Superior temporal gyrus (tissue), 1 donor: Measurements from ENCODE around the gene ZG16.
"Not testable (repeated sequence)": the region's sequence is repeated elsewhere in the genome, so short reads cannot be mapped to it uniquely, and the experiment has no call there.

Source experiments
- DNase-seq: peaks from one replicate; pipeline ENCODE4 v3.0.0-alpha.2; 2016; ENCODE audit errors: extremely low spot score

ZG16 gene

DNA sequence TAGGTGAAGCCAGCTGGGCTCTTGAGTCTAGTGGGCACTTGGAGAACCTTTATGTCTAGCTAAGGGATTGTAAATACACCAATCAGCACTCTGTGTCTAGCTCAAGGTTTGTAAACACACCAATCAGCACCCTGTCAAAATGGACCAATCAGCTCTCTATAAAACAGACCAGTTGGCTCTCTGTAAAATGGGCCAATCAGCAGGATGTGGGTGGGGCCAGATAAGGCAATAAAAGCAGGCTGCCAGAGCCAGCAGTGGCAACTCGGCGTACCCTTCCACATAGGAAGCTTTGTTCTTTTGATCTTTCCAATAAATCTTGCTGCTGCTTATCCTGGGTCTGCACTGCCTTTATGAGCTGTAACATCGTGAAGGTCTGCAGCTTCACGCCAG is 29.3 kb upstream of the ZG16 start:
- not testable (repeated sequence) for DNase-seq

DNA sequence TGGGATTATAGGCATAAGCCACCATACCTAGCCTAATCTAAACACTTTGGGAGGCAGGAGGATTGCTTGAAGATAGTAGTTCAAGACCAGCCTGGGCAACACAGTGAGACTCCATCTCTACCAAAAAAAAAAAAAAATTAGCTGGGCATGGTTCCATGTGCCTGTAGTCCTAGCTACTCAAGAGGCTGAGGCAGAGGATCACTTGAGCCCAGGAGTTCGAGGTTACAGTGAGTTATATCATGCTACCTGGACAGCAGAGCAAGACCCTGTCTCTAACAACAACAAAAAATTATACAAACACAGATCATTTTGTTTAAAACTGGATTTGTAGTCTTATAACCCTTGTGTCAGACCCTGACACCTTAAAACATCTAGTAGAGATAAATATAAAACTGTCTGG is 24.5 kb upstream of the ZG16 start:
- DNase-seq = no peak

DNA sequence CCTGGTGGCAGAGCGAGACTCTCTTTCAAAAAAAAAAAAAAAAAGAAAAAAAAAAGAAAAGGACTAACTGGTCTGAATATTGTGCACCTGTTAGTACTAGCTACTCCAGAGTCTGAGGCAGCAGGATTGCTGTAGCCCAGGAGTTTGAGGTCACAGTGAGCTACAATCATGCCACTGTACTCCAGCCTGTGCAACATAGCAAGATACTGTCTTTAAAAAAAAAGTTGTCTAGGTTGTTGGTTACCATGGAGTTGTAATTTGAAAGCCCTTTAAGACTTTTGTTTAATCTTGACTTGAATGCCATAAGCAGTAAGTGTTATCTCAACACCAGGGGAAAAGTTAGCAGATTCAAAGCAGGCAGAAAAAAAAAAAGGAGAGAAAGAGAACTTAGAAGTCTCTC is 21.4 kb upstream of the ZG16 start:
- DNase-seq = no peak

DNA sequence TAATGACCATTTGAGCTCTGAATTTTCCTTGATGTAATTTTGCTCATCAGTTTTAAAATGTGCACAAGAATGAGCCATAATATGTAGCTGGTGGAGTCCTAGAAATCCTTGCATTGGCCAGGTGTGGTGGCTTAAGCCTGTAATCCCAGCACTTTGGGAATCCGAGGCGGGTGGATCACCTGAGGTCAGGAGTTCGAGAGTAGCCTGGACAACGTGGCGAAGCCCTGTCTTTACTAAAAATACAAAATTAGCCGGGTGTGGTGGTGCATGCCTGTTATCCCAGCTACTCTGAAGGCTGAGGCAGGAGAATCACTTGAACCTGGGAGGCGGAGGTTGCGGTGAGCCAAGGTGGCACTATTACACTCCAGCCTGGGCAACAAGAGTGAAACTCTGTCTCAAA is 21.0 kb upstream of the ZG16 start:
- DNase-seq = not testable (repeated sequence)

DNA sequence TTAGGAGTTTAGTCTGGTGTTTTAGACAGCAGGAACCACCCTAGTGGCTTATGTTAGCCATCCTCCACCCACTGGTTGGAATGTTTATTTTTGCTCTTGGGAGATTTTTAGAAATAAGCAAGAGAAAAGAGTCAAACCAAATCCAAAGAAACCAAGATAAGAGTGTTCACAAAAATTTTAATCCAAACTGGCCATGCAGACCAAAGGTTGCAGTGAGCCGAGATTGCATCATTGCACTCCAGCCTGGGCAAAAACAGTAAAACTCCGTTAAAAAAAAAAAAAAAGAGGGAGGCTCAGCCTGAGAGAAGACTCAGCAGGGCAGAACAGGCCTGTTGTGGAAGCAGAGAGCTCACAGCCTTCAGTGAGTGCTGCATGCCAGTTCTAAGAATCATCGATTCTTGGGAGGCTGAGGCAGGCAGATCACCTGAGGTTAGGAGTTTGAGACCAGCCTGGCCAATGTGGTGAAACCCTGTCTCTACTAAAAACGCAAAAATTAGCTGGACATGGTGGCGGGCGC is 20.0 kb upstream of the ZG16 start:
- DNase-seq = no peak

DNA sequence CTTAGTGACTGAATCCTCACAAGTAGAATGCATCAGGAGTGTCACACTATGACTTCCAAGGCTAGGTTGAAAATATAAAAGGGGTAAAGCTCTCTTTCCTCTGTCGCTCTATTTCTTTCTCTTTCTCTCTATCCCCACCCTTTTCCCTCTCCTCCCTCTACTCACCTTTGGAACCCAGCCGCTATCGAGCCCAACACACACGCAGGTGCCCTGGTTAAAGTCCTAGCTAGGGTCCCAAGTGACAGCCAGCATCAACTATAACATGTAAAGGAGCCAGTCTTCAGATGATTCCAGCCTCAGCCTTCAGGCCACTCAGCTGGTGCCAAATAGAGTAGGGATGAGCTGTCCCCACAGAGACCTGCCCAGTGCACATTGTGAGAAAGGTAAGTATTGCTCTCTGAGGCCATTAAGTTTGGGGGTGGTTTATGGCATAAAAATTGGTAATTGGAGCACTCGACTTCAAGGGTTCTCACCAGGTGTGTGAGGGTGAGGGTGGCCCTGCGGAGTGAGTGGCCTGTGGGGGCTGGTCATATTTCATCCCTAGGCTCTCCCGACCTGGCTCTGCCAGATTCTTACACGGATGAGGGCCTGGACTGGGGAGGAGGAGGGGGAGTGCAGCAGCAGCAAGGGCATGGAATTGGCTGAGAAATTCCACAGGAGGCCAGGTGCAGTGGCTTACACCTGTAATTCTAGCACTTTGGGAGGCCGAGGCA is 17.3 kb upstream of the ZG16 start:
- DNase-seq = no peak

DNA sequence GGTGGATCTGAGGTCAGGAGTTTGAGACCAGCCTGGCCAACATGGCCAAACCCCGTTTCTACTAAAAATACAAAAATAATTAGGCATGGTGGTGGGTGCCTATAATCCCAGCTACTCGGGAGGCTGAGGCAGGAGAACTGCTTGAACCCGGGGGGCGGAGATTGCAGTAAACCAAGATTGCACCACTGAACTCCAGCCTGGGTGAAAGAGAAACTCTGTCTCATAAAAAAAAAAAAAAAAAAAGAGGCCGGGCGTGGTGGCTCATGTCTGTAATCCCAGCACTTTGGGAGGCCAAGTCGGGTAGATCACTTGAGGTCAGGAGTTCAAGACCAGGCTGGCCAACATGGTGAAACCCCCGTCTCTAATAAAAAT is 16.8 kb upstream of the ZG16 start:
- DNase-seq = not testable (repeated sequence)

DNA sequence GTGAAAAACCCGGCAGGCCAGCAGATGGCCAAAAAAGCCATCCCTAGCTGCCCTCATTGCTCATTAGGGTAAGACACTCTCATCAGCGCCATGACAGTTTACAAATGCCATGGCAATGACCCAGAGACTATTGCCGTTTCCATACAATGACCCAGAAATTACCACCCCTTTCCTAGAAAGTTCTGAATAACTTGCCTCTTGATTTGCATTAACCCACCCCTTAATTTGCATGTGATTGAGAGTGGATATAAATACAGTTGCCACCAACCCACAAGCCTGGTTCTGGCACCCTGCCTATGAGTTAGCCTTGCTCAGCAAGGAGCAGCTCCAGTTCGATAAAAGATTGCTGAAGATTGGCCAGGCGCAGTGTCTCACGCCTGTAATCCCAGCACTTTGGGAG is 16.2 kb upstream of the ZG16 start:
- DNase-seq = no peak

DNA sequence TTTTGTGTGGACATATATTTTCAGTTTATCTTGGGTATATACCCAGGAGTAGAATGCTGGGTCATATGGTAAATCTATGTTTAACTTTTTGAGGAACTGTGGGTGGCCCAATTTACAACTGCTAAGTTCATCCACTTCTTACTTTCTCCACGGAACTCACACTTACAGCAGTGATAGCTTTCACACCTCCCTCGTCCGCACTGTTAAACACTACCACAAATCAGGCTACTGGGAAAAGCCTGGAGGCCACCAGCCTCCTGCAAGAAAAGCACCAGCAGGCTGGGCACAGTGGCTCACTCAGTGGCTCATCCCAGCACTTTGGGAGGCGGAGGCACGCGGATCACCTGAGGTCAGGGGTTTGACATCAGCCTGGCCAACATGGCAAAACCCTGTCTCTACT is 14.7 kb upstream of the ZG16 start:
- peak; percentile 34 for DNase-seq

DNA sequence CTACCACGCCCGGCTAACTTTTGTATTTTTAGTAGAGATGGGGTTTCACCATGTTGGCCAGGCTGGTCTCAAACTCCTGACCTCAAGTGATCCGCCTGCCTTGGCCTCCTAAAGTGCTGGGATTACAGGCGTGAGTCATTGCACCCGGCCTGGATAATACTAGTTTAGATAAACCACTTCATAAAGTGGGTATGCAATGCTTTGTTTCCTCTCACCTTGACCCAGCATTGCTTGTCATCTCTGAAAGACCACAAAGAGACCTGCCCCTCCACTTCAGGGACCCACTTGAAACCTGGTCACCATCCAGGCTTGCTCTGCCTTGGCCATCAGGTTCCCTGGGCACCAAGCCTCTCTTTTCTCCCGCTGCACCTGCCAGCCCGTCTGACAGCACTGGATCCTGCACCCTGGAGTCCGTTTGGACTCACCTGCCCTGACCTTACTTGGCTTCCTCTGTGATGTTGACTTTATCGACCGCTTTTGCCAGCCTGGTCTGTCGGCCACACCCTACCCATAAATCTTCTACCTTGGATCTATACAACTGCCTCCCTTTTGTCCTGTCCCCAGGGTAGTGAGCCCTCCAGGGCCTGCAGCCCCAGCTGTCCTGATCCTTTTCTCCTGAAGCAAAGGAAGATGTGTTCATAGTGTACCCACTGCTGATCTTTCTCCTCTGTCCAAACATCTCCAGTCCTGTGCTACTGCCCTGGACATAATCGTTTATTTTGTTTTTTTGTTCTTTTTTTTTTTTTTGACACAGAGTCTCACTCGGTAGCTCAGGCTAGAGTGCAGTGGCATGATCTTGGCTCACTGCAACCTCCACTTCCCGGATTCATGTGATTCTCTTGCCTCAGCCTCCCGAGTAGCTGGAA is 12.7 kb upstream of the ZG16 start:
- DNase-seq = no peak

DNA sequence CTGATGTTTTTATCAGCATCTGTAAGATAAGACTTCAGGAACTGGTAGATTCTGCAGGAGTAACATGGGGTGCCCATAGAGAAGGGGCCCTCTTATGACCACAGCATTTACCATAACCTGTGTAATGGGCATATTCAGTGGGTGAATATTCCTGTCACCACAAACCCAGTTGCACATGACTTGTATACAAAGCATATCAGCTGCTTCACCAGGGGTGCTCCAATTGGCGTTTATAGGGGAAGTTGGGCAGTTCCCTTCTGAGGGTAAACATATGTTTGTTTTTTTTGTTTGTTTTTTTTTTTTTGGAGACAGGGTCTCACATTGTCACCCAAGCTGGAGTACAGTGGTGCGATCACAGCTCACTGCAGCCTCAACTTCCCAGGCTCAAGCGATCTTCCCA is 11.5 kb upstream of the ZG16 start:
- no peak for DNase-seq

DNA sequence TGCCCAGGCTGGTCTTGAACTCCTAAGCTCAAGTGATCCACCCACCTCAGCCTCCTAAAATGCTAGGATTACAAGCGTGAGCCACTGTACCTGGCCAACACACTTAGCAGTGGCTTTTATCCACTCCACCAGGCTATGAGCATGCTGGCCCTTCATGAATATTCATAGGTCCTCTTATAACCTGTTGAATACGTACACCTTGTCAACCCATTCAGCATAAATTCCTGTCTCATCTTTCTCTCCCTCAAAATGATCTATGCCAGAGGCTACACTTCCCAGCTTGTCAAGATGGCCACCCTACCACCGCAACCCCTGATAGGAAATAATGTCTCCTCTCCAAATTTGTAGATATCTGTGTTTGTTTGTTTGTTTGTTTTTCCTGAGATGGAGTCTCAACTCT is 11.0 kb upstream of the ZG16 start:
- no peak for DNase-seq

DNA sequence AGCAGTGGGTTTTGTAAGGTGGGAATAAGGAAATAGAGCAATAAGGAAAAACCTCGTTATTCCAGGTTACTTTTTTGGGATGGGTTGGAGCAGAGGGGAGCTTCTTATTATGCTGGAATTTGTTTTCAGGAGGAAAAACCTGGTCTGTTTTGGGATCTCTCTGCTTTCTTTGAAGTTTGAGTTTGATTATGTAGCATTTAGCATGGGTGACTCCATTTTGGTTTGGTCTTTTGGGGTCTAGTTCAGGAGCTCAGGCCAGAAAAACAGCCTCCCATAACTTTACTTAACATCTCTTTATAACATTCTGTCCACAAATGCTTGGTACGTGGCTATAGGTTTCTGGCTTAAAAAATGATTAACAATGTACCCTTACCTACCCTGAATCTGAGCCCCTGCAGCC is 8.5 kb upstream of the ZG16 start:
- no peak for DNase-seq

DNA sequence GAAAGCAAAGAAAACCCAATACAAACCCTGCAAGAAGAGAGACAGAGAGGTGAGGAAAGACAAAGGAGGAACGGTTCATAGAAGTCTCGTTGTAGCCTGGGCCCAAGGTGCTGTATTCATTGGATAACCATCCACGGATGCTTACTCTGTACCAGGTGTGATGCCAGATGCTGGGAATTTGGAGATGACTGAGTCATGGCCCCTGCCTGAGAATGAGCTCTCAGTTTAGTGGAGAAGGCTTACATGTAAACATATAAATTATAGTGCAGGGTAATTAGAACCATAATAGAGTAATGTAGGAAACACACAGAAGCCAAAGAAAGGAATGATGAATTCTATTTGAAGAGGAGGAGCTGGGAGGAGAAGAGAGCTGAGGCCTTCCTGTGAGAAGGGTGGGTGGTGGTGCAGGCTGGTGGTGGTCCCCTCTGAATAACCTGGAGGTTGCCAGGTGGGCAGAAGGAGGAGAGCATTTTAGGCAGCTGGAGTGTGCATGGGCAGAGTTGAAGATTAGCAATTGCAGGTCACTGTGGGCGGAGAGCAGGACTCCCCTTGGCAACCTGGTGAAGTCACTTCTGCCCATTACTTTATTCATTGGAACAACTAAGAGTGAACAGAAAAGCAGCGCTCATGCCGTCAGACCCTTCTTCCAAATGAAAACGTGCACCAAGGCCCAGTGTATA is 7.7 kb upstream of the ZG16 start:
- DNase-seq = no peak

DNA sequence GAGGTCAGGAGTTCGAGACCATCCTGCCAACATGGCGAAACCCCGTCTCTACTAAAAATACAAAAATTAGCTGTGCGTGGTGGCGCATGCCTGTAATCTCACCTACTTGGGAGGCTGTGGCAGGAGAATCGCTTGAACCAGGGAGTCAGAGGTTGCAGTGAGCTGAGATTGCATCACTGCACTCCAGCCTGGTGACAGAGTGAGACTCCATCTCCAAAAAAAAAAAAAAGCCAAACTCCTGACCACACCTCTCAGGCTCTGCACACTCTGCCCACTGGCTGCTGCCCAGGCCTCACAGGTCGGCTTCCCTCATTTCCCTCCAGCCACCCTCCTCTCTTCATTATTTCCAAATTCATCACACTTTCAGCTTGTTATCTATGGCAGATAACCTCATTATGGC is 5.7 kb upstream of the ZG16 start:
- not testable (repeated sequence) for DNase-seq

DNA sequence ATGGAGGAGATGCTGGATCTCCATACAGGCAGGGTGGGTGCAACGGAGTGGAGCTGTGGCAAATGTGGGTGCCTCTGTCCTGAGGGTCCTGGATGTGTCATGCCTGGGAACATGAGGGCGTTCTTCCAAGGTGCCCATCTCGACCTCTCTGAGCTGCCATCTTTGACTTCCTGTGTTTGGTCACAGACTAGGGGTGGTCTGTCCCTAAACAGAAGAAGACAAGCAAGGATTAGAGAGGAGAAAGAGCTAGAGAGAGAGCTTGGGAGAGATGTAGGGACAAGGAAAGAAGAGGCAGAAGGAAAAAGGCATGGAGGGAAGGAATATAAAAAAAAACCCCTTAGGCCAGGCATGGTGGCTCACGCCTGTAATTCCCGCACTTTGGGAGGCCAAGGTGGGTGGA is 3.3 kb upstream of the ZG16 start:
- no peak for DNase-seq

DNA sequence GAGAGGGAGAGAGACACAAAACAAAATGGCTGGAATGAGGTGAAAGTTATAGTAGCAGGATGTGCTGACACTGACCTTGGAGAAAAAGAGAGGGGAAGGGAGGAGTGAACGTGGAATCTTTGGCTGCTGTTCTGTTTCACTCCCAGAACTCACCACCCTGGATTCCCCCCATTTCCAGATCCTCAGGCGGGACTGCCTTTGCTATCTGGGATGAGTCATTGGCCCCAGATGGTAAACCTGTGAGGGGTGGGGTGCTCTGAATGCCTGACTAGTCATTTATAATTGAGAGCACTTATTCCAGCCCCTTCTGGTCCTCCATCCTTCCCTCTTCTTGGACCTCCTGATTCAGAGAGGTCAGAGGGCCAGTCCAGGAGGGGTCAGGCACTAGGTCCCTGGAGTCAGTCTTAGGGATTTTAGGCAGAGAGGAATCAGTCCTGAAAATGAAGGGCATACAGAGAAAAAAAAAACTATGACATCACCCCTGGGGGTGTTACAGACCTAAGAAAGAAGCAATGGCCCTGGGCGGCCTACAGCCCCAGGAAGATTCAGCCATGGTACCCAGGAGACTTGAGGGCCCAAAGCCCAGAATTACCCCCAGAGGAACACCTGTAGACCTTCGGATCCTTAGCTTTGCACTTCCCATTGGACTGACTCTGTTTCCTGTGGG is 2.2 kb upstream of the ZG16 start:
- no peak for DNase-seq

DNA sequence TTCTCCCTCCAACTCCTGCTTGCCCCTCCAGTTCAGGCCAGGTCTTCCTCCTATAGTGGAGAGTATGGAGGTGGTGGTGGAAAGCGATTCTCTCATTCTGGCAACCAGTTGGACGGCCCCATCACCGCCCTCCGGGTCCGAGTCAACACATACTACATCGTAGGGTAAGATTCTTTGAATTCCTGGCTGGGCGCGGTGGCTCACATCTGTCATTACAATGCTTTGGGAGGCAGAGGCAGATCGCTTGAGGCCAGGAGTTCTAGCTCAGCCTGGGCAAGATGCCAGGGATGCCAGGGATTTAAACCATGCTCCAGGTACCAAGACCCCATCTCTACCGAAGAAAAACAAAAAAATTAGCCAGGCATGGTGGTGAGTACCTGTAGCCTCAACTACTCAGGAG is 1.4 kb downstream of the ZG16 start:
- DNase-seq = no peak

DNA sequence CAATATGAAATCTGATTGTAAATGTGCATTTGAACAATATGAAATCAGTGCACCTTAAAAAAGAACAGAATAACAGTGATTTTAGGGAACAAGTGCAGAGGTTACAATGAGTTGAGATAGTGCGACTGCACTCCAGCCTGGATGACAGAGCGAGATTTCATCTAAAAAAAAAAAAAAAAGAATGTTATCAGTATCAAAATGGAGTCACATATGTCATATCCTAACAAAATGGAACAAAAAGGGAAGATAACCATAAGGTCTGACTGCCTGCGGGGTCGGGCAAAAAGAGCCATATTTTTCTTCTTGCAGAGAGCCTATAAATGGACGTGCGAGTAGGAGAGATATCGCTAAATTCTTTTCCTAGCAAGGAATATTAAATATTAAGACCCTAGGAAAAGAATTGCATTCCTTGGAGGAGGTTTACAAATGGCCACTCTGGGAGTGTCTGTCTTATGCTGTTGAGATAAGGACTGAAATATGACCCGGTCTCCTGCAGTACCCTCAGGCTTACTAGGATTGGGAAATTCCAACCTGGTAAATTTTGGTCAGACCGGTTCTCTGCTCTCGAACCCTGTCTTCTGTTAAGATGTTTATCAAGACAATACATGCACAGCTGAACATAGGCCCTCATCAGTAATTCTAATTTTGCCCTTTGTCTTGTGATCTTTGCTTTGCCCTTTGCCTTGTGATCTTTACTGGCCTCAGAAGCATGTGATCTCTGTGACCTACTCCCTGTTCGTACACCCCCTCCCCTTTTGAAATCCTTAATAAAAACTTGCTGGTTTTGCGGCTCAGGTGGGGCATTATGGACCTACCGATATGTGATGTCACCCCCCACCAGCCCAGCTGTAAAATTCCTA is 5.3 kb downstream of the ZG16 start:
- not testable (repeated sequence) for DNase-seq

DNA sequence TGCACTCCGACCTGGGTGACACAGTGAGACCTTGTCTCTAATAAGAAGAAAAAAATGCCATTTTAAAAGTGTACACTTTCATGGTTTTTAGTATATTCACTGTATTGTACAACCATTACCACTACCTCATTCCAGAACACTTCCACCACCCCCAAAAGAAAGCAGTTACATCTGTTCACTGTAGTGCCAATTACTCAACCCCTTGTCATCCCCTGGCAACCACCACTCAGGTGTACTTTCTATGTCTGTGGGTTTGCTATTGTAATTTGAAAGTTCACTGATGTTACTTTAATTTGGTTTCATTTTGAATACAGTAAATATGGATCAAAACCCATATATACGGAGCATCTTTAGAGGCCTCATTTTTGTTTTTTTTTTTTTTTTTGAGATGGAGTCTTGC is 6.1 kb downstream of the ZG16 start:
- no peak for DNase-seq

DNA sequence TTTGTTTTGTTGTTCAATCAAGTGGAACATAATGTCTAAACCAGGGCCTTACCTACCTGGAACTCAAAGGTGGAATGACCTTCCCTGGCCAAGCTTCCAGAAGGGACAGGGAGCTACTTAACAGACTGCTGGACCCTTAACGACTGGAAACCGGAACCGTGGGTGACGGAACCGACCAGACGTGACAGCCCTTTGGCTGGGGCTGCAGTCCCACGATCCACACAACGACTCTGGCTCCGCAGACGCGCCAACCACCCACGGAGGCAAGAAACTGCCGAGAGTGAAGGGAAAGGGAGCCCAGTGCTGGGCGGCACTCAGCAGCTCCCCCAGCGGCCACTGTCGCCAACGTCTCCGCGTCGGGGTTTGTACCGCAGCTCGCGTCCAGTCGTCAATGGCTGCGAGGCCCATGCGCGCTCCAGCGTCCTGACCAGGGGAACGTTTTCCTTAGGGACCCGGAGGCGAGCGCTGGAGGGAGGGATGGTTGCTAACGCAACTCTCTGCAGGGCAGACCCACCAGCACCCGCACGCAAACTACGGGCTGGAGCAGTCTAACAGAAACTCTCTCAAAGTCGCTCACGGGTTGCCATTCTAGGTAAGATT is 6.9 kb downstream of the ZG16 start:
- DNase-seq = peak; percentile 67
